GM12878 (cell line): ENCODE measurements around the gene PSMA2. TPM values are rescaled to one million over a fixed set of nuclear protein-coding genes. Genes with fewer than 3 reads are reported as not detected.

Experiments used
- ELK1 ChIP-seq: IDR thresholded peaks from 2 replicates; pipeline ENCODE4 v1.6.1; 2012; ENCODE audit warnings: low read depth, low read length, improper control_type of control experiment
- EZH2 ChIP-seq: IDR thresholded peaks from 2 replicates; pipeline ENCODE4 v1.6.1; 2012; ENCODE audit warnings: low read depth, mild to moderate bottlenecking, control low read depth, inconsistent platforms, low read length, borderline replicate concordance; ENCODE audit not compliant: control insufficient read depth
- IRF4 ChIP-seq: IDR thresholded peaks from 2 replicates; pipeline ENCODE4 v1.6.1; 2011; ENCODE audit warnings: low read depth, low read length
- MEF2B ChIP-seq: fragments of 450-650 bp; IDR thresholded peaks from 2 replicates; pipeline ENCODE4 v1.6.1; 2018; ENCODE audit warnings: mild to moderate bottlenecking, moderate library complexity; ENCODE audit not compliant: partially characterized antibody, poor library complexity, severe bottlenecking
- POLR2A ChIP-seq: IDR thresholded peaks from 2 replicates; pipeline ENCODE4 v1.6.1; 2011; ENCODE audit warnings: low read depth, mild to moderate bottlenecking, low read length
- ZBTB4 ChIP-seq: fragments of 450-650 bp; formaldehyde crosslinking; IDR thresholded peaks from 2 replicates; pipeline ENCODE4 v1.4.0; 2022; ENCODE audit warnings: mild to moderate bottlenecking, moderate library complexity
- ZNF622 ChIP-seq: fragments of 450-650 bp; IDR thresholded peaks from 2 replicates; pipeline ENCODE4 v1.6.1; 2017; ENCODE audit warnings: mild to moderate bottlenecking, inconsistent platforms
- polyA plus RNA-seq, 11 experiments: library from polyadenylated mRNA; depleted of rRNA in 4 of 11; unstranded in 6 of 11; stranded (reverse) in 5 of 11; fragments of >200 nt; fragmentation: Nextera tagmentation in 4 of 11; fragmentation: Illumina TruSeq in 1 of 11; extraction: Ambion mirVana in 4 of 11; extraction: Trizol in 1 of 11; gene quantifications; 1 replicate in 1 of 11; 2 replicates in 10 of 11; pipeline versions ENCODE4 v1.2.1 to v1.2.3, GENCODE V29; 2011 to 2016; ENCODE audit warnings: inconsistent platforms in 2 of 11, missing spikeins in 2 of 11, low read depth in 1 of 11
- total RNA-seq, 4 experiments: library from RNA; depleted of rRNA in 3 of 4; stranded (reverse); fragments of >200 nt in 3 of 4; fragmentation: Illumina TruSeq in 1 of 4; extraction: Trizol in 1 of 4; gene quantifications; 2 replicates each; pipeline versions ENCODE4 v1.2.1 to v1.2.3, GENCODE V29; 2013 to 2021
- TF ChIP-seq, protein P1 (sequence below): fragments of 150-350 bp; IDR thresholded peaks from 2 replicates; pipeline ENCODE4 v1.6.1; 2016; ENCODE audit warnings: low read depth, low read length

Gene PSMA2
- total and polyA plus RNA-seq, 10 of the 15 experiments (the other 5 are each of a cell fraction or from before 2014, with no cell fraction given), result 129 to 1,223 (median 317) TPM

GRCh38 chr7:42930889-42931288 is 1.1 kb downstream of the PSMA2 start (continued):
- TF ChIP-seq, protein P1, sequence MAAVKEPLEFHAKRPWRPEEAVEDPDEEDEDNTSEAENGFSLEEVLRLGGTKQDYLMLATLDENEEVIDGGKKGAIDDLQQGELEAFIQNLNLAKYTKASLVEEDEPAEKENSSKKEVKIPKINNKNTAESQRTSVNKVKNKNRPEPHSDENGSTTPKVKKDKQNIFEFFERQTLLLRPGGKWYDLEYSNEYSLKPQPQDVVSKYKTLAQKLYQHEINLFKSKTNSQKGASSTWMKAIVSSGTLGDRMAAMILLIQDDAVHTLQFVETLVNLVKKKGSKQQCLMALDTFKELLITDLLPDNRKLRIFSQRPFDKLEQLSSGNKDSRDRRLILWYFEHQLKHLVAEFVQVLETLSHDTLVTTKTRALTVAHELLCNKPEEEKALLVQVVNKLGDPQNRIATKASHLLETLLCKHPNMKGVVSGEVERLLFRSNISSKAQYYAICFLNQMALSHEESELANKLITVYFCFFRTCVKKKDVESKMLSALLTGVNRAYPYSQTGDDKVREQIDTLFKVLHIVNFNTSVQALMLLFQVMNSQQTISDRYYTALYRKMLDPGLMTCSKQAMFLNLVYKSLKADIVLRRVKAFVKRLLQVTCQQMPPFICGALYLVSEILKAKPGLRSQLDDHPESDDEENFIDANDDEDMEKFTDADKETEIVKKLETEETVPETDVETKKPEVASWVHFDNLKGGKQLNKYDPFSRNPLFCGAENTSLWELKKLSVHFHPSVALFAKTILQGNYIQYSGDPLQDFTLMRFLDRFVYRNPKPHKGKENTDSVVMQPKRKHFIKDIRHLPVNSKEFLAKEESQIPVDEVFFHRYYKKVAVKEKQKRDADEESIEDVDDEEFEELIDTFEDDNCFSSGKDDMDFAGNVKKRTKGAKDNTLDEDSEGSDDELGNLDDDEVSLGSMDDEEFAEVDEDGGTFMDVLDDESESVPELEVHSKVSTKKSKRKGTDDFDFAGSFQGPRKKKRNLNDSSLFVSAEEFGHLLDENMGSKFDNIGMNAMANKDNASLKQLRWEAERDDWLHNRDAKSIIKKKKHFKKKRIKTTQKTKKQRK, result no peak
- TF ChIP-seq IRF4, result no peak
- TF ChIP-seq EZH2, result no peak
- TF ChIP-seq ZNF622, result no peak
- TF ChIP-seq ZBTB4 (CRISPR knock-in tag), result no peak
- TF ChIP-seq ELK1, result no peak
- no peak for TF ChIP-seq POLR2A
- TF ChIP-seq MEF2B, result no peak
